Panc1 (cell line): Measurements from ENCODE around the gene CD72. TPM values are rescaled to one million over a fixed set of nuclear protein-coding genes. Genes with fewer than 3 reads are reported as not detected.
"Not testable (repeated sequence)": the region's sequence is repeated elsewhere in the genome, so short reads cannot be mapped to it uniquely, and the experiment has no call there.

ENCODE experiments used
- ATAC-seq: fragments of 200-7000 bp; cut with Tn5 transposase; 2 replicates; pipeline ENCODE4 v1.9.1; 2020; ENCODE audit warnings: mild to moderate bottlenecking, moderate library complexity
- BruUV-seq: library from RNA; stranded (reverse); fragments of 400-500 nt; replicated peaks from 2 replicates; lab custom pipeline; 2021; lab: Mats Ljungman, UMichigan
- CTCF ChIA-PET: fragments of 300-600 bp; sonication (Branson Sonifier 250); formaldehyde crosslinking; loops from one replicate; lab custom pipeline; 2022; ENCODE audit warnings: antibody characterized with exemption; lab: Charles Lee
- POLR2A ChIA-PET: fragments of 300-600 bp; sonication (Branson Sonifier 250); formaldehyde crosslinking; loops from one replicate; lab custom pipeline; 2022; ENCODE audit warnings: antibody characterized with exemption; lab: Charles Lee
- DNase-seq: peaks from one replicate; pipeline ENCODE4 v3.0.0-alpha.2; 2010; ENCODE audit warnings: low read depth, low spot score
- H3K27ac ChIP-seq: 2 replicates; pipeline ENCODE4 v1.5.1; 2011; ENCODE audit warnings: mild to moderate bottlenecking, low read length, inconsistent platforms
- H3K27me3 ChIP-seq: fragments of 200-500 bp; sonication (Bioruptor generic); 2 replicates; pipeline ENCODE4 v1.6.0; 2014; ENCODE audit warnings: low read length, inconsistent platforms; ENCODE audit not compliant: control insufficient read depth, insufficient read depth
- H3K36me3 ChIP-seq: fragments of 200-500 bp; sonication (Bioruptor generic); 2 replicates; pipeline ENCODE4 v1.5.1; 2014; ENCODE audit warnings: inconsistent platforms, mild to moderate bottlenecking, low read length, moderate library complexity; ENCODE audit not compliant: control insufficient read depth, insufficient read depth
- H3K4me1 ChIP-seq: 2 replicates; pipeline ENCODE4 v1.5.1; 2011; ENCODE audit warnings: inconsistent platforms, mild to moderate bottlenecking, low read length, moderate library complexity; ENCODE audit not compliant: control insufficient read depth, insufficient read depth
- H3K4me3 ChIP-seq, 2 experiments: 2 replicates each; pipeline ENCODE4 v1.5.1; 2011 to 2012; ENCODE audit warnings: low read depth in 2 of 2, low read length in 2 of 2, mild to moderate bottlenecking in 2 of 2, inconsistent platforms in 1 of 2, moderate library complexity in 1 of 2
- H3K9me3 ChIP-seq: fragments of 200-500 bp; sonication (Bioruptor generic); 2 replicates; pipeline ENCODE4 v1.5.1; 2014; ENCODE audit warnings: low read depth, mild to moderate bottlenecking, inconsistent platforms, low read length, moderate library complexity; ENCODE audit not compliant: control insufficient read depth, insufficient read depth
- POLR2AphosphoS5 ChIP-seq: IDR thresholded peaks from 2 replicates; pipeline ENCODE4 v1.6.1; 2012; ENCODE audit warnings: mild to moderate bottlenecking, low read depth, low read length, moderate library complexity
- SIN3A ChIP-seq: IDR thresholded peaks from 2 replicates; pipeline ENCODE4 v1.6.1; 2012; ENCODE audit warnings: low read depth, mild to moderate bottlenecking, low read length, moderate library complexity, borderline replicate concordance; ENCODE audit not compliant: insufficient read depth
- TCF7L2 ChIP-seq: IDR thresholded peaks from 2 replicates; pipeline ENCODE4 v1.6.1; 2011; ENCODE audit warnings: mild to moderate bottlenecking, low read depth, low read length, inconsistent platforms
- in situ Hi-C: cut with HindIII; loops from 2 replicates; pipeline ENCODE4 v1.10.0; 2016; ENCODE audit warnings: low sequenced_read_pairs, low pct_unique_long_range_greater_than_20kb
- intact Hi-C: fragments of 100-400 bp; cut with micrococcal nuclease; formaldehyde crosslinking; loops from one replicate; pipeline ENCODE4 v1.10.0; 2022; ENCODE audit not compliant: unreplicated experiment
- total RNA-seq: library from RNA; stranded (reverse); gene quantifications from one replicate; pipeline ENCODE4 v1.2.1, GENCODE V29; 2021; ENCODE audit not compliant: unreplicated experiment
- TF ChIP-seq, protein P1 (sequence below): fragments of 450-650 bp; IDR thresholded peaks from 2 replicates; pipeline ENCODE4 v1.5.1; 2017; ENCODE audit warnings: mild to moderate bottlenecking
- TF ChIP-seq, protein P2 (sequence below), 2 experiments: IDR thresholded peaks; 2 replicates each; pipeline ENCODE4 v1.6.1; 2011 to 2012; ENCODE audit warnings: low read depth in 2 of 2, control low read depth in 1 of 2, low read length in 1 of 2, mild to moderate bottlenecking in 1 of 2, moderate library complexity in 1 of 2; ENCODE audit not compliant: insufficient read depth in 1 of 2

The CD72 gene
- total RNA-seq, 1 experiment from 2014 or later = 0.72 TPM

DNA sequence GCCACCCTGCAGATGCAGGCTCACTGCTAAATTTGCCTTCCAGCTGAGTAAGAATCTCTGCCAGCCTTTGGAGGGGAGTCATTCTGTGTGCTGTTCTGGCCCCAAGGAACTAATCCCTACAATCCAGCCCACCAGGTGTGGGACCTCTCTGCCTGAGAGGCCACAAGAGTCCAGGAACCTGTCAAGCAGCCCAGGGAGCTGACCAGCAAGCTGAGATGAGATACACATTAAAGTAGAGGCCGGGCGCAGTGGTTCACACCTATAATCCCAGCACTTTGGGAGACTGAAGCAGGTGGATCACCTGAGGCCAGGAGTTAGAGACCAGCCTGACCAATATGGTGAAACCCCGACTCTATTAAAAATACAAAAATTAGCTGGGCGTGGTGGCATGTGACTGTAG is 6.1 kb downstream of the CD72 start:
- H3K4me3 ChIP-seq, H3K27me3 ChIP-seq, H3K9me3 ChIP-seq, BruUV-seq, H3K27ac ChIP-seq, H3K36me3 ChIP-seq, H3K4me1 ChIP-seq, ATAC-seq, POLR2A ChIA-PET, in situ Hi-C loops, DNase-seq, intact Hi-C loops: not testable (repeated sequence)
- CTCF ChIA-PET = interaction anchor here (0.9 to 1.4 kb wide), 3 partner anchors 8 to 43 kb away, joined by 3 read pairs; no protein-coding TSS in a partner anchor

DNA sequence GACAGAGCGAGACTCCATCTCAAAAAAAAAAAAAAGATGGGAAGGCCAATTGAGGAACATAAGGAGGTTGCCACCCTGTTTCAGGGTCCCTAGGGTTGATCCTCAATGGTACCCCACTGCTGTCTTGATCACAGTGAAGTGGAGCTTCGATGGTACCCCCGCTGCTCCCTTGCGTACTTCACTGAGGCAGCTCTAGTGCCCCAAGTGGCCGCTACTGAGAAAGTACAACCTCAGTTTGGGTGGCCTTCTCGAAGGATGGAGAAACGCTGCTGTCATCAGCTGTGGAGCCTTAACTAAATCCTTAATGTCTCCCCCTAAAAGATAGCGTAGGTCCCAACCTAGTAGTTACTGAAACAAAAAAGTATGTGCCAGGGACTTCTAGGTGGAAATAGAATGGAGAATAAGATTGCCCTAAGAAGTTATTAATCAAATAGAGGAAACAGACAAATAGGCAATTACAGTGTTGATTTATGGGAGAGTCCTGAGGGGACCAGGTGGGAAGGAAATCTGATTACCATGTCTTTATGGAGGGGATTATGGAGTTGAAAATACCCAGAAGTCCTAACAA is 6.9 kb downstream of the CD72 start:
- no peak overlapping the region for H3K27ac ChIP-seq
- intact Hi-C loops (no loop called here), in situ Hi-C loops (no loop called here)
- H3K4me3 ChIP-seq = no peak overlapping the region
- ChIA-PET POLR2A (interaction anchor here (0.6 kb wide), 1 partner anchor 67 kb away, joined by 7 read pairs; no protein-coding TSS in a partner anchor), CTCF (interaction anchor here (0.6 to 1.4 kb wide), 10 partner anchors 15 to 218 kb away, joined by 3 to 14 read pairs (median 4); partner anchors contain the start of genes CCDC107, RMRP and TMEM8B)
- no peaks in the 10 kb centered on the region; the same call in 1 of the 2 replicates for H3K36me3 ChIP-seq
- H3K27me3 ChIP-seq = no peaks in the 10 kb centered on the region; the same call in 1 of the 2 replicates
- ATAC-seq = peak; percentile 84
- TF ChIP-seq, protein P1, sequence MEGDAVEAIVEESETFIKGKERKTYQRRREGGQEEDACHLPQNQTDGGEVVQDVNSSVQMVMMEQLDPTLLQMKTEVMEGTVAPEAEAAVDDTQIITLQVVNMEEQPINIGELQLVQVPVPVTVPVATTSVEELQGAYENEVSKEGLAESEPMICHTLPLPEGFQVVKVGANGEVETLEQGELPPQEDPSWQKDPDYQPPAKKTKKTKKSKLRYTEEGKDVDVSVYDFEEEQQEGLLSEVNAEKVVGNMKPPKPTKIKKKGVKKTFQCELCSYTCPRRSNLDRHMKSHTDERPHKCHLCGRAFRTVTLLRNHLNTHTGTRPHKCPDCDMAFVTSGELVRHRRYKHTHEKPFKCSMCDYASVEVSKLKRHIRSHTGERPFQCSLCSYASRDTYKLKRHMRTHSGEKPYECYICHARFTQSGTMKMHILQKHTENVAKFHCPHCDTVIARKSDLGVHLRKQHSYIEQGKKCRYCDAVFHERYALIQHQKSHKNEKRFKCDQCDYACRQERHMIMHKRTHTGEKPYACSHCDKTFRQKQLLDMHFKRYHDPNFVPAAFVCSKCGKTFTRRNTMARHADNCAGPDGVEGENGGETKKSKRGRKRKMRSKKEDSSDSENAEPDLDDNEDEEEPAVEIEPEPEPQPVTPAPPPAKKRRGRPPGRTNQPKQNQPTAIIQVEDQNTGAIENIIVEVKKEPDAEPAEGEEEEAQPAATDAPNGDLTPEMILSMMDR = no peak
- no peak for TF ChIP-seq TCF7L2
- peaks cover 6% of the 10 kb centered on the region for H3K4me1 ChIP-seq
- DNase-seq = peak; percentile 18
- no peaks in the 10 kb centered on the region for H3K9me3 ChIP-seq
- BruUV-seq = no TSS peak

DNA sequence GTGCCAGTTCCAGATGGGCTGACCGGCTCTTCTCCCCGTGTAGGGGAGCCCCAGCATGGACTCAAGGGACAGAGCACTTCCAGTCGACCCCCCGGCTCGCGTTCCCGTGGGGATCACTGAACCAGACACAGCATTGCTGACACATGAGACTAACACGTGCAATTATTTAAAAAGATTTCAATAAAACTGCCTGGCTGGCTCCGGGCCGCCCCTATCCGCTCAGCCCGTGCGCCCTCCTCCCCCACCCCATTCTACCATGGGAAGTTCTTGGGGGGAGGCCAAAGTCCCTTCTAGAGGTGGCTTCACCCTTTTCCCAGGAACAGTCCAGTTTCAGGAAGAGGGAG is 8.4 kb downstream of the CD72 start:
- no peaks in the 10 kb centered on the region for H3K9me3 ChIP-seq
- H3K36me3 ChIP-seq = no peaks in the 10 kb centered on the region; the same call in 1 of the 2 replicates
- H3K4me3 ChIP-seq = no peak overlapping the region
- ChIA-PET CTCF (interaction anchor here (0.6 kb wide), 1 partner anchor 478 kb away, joined by 3 read pairs; no protein-coding TSS in a partner anchor), POLR2A (no interaction called here)
- in situ Hi-C loops (no loop called here), intact Hi-C loops (loop anchor here (10.0 kb wide), 1 partner anchor 95 kb away; no protein-coding TSS in a partner anchor)
- TF ChIP-seq TCF7L2 = no peak
- TF ChIP-seq SIN3A = no peak
- no peak for TF ChIP-seq POLR2AphosphoS5
- TF ChIP-seq, protein P1 = no peak
- TF ChIP-seq, protein P2, sequence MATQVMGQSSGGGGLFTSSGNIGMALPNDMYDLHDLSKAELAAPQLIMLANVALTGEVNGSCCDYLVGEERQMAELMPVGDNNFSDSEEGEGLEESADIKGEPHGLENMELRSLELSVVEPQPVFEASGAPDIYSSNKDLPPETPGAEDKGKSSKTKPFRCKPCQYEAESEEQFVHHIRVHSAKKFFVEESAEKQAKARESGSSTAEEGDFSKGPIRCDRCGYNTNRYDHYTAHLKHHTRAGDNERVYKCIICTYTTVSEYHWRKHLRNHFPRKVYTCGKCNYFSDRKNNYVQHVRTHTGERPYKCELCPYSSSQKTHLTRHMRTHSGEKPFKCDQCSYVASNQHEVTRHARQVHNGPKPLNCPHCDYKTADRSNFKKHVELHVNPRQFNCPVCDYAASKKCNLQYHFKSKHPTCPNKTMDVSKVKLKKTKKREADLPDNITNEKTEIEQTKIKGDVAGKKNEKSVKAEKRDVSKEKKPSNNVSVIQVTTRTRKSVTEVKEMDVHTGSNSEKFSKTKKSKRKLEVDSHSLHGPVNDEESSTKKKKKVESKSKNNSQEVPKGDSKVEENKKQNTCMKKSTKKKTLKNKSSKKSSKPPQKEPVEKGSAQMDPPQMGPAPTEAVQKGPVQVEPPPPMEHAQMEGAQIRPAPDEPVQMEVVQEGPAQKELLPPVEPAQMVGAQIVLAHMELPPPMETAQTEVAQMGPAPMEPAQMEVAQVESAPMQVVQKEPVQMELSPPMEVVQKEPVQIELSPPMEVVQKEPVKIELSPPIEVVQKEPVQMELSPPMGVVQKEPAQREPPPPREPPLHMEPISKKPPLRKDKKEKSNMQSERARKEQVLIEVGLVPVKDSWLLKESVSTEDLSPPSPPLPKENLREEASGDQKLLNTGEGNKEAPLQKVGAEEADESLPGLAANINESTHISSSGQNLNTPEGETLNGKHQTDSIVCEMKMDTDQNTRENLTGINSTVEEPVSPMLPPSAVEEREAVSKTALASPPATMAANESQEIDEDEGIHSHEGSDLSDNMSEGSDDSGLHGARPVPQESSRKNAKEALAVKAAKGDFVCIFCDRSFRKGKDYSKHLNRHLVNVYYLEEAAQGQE (IDR thresholded peaks at IDR 0.05; ENCODE audit: insufficient read depth in 1 of 2, low read depth in 2 of 2, low read length in 1 of 2) = no peak
- ATAC-seq = no peak
- no peaks in the 10 kb centered on the region; the same call in 1 of the 2 replicates for H3K27me3 ChIP-seq
- peaks cover 9% of the 10 kb centered on the region for H3K4me1 ChIP-seq
- no TSS peak for BruUV-seq
- no peak for DNase-seq
- H3K27ac ChIP-seq = no peak overlapping the region
